ENCODE data around the gene TEX14.

- TF ChIP-seq CTCF (IDR thresholded peaks at IDR 0.05; ENCODE audit: extremely low read depth in 1 of 2, insufficient read depth in 1 of 2, low read depth in 1 of 2, low read length in 2 of 2) (no peak), POLR2A (IDR thresholded peaks at IDR 0.05; ENCODE audit: low read depth, low read length) (no peak), JUN (IDR thresholded peaks at IDR 0.05; ENCODE audit: borderline replicate concordance, insufficient read depth, insufficient read length, low read depth) (no peak), EZH2 (IDR thresholded peaks at IDR 0.05; ENCODE audit: borderline replicate concordance, low read depth, low read length, severe bottlenecking) (no peak), MAX (IDR thresholded peaks at IDR 0.05; ENCODE audit: insufficient read depth, insufficient read length) (no peak), GATA2 (IDR thresholded peaks at IDR 0.05; ENCODE audit: insufficient read depth, insufficient read length, low read depth, low read length) (no peak), POLR2AphosphoS5 (IDR thresholded peaks at IDR 0.05; ENCODE audit: insufficient read depth, low read depth, low read length) (no peak)
Observed at GRCh38 chr17:58575511-58575910, 116.3 kb downstream of the TEX14 start.

Measured in endothelial cell of umbilical vein (primary cell).